ENCODE results near the gene PRORP.
"Not testable (repeated sequence)": the region's sequence is repeated elsewhere in the genome, so short reads cannot be mapped to it uniquely, and the experiment has no call there.

Gene PRORP

GRCh38 chr14:35121887-35122695 is at the start of gene PRORP, which contains the start of gene PPP2R3C:
PRORP (plus strand) TSS chr14:35122552; CDS start chr14:35123246, 694 bp downstream.
PPP2R3C (minus strand) TSS chr14:35121990; CDS start chr14:35121959, 31 bp downstream.
- DNase-seq (ENCODE audit: low spot score) = peak; percentile 81

GRCh38 chr14:35073486-35073885 is 48.9 kb upstream of the PRORP start:
- DNase-seq (ENCODE audit: low spot score) = no peak

GRCh38 chr14:35078082-35078481 is 44.3 kb upstream of the PRORP start:
- DNase-seq (ENCODE audit: low spot score) = no peak

GRCh38 chr14:35079742-35080141 is 42.6 kb upstream of the PRORP start:
- DNase-seq (ENCODE audit: low spot score) = no peak

GRCh38 chr14:35083530-35084150 is 38.7 kb upstream of the PRORP start:
- DNase-seq (ENCODE audit: low spot score) = no peak

GRCh38 chr14:35085441-35085840 is 36.9 kb upstream of the PRORP start:
- no peak for DNase-seq (ENCODE audit: low spot score)

- DNase-seq (ENCODE audit: low spot score) = no peak
Measured at GRCh38 chr14:35088514-35088913, 33.8 kb upstream of the PRORP start.

GRCh38 chr14:35094645-35095044 is 27.7 kb upstream of the PRORP start:
- not testable (repeated sequence) for DNase-seq (ENCODE audit: low spot score)

- DNase-seq (ENCODE audit: low spot score) = no peak
Measured at GRCh38 chr14:35107866-35108265, 14.5 kb upstream of the PRORP start.

GRCh38 chr14:35112641-35113040 is 9.7 kb upstream of the PRORP start:
- DNase-seq (ENCODE audit: low spot score) = no peak

GRCh38 chr14:35113308-35113950 is 8.9 kb upstream of the PRORP start:
- DNase-seq (ENCODE audit: low spot score) = no peak

GRCh38 chr14:35114036-35114435 is 8.3 kb upstream of the PRORP start:
- DNase-seq (ENCODE audit: low spot score) = no peak

GRCh38 chr14:35116242-35116641 is 6.1 kb upstream of the PRORP start:
- DNase-seq (ENCODE audit: low spot score) = no peak

- no peak for DNase-seq (ENCODE audit: low spot score)
Measured at GRCh38 chr14:35117112-35117511, 5.2 kb upstream of the PRORP start.

- no peak for DNase-seq (ENCODE audit: low spot score)
Measured at GRCh38 chr14:35121026-35121886, 1.1 kb upstream of the PRORP start.

- DNase-seq (ENCODE audit: low spot score) = peak; percentile 36
Measured at GRCh38 chr14:35122696-35123387, 490 bp downstream of the PRORP start.

- DNase-seq (ENCODE audit: low spot score) = no peak
Measured at GRCh38 chr14:35123388-35123703, 994 bp downstream of the PRORP start.

- no peak for DNase-seq (ENCODE audit: low spot score)
Measured at GRCh38 chr14:35124127-35124526, 1.8 kb downstream of the PRORP start.

- DNase-seq (ENCODE audit: low spot score) = no peak
Measured at GRCh38 chr14:35133542-35134328, 11.4 kb downstream of the PRORP start.

GRCh38 chr14:35134329-35135123 is 12.2 kb downstream of the PRORP start:
- no peak for DNase-seq (ENCODE audit: low spot score)

Data from kidney capillary endothelial cell (primary cell).